Trophoblast cell (in vitro differentiated cells and primary cell): ENCODE measurements around the gene PLCB2.
A peak's percentile ranks its signal among the peaks of the same experiment; 100 is the strongest.

Experiments used
- DNase-seq, 2 donors: peaks; one replicate each; pipeline ENCODE4 v3.0.0-alpha.2; 2016
- H2AFZ ChIP-seq: 2 replicates; pipeline ENCODE4 v1.6.1; 2013; ENCODE audit warnings: low read length, moderate library complexity, mild to moderate bottlenecking; ENCODE audit not compliant: insufficient read depth, poor library complexity
- H2AK5ac ChIP-seq: 2 replicates; pipeline ENCODE4 v1.6.1; 2013; ENCODE audit warnings: mild to moderate bottlenecking, low read length
- H2BK120ac ChIP-seq: 2 replicates; pipeline ENCODE4 v1.6.1; 2013; ENCODE audit warnings: low read length, mild to moderate bottlenecking, moderate library complexity; ENCODE audit not compliant: insufficient read depth, poor library complexity
- H2BK12ac ChIP-seq: 2 replicates; pipeline ENCODE4 v1.6.1; 2013; ENCODE audit warnings: mild to moderate bottlenecking, low read length, moderate library complexity
- H2BK5ac ChIP-seq: 2 replicates; pipeline ENCODE4 v1.6.1; 2013; ENCODE audit warnings: low read length, low read depth, moderate library complexity, mild to moderate bottlenecking; ENCODE audit not compliant: poor library complexity
- H3K14ac ChIP-seq: 2 replicates; pipeline ENCODE4 v1.6.1; 2013; ENCODE audit warnings: mild to moderate bottlenecking, low read length
- H3K18ac ChIP-seq: 2 replicates; pipeline ENCODE4 v1.6.1; 2013; ENCODE audit warnings: mild to moderate bottlenecking, low read length
- H3K23ac ChIP-seq: 2 replicates; pipeline ENCODE4 v1.6.1; 2013; ENCODE audit warnings: low read length
- H3K27ac ChIP-seq: 2 replicates; pipeline ENCODE4 v1.5.1; 2013; ENCODE audit warnings: low read depth, mild to moderate bottlenecking, inconsistent platforms, low read length, moderate library complexity
- H3K27me3 ChIP-seq: 2 replicates; pipeline ENCODE4 v1.6.1; 2013; ENCODE audit warnings: inconsistent platforms, mild to moderate bottlenecking, low read length, moderate library complexity; ENCODE audit not compliant: insufficient read depth
- H3K36me3 ChIP-seq, 2 experiments: 1 replicate in 1 of 2; 2 replicates in 1 of 2; pipeline ENCODE4 v1.6.1; 2013; ENCODE audit warnings: low read length in 2 of 2, mild to moderate bottlenecking in 2 of 2, moderate library complexity in 1 of 2; ENCODE audit not compliant: insufficient read depth in 2 of 2, control insufficient read depth in 1 of 2
- H3K4ac ChIP-seq: 2 replicates; pipeline ENCODE4 v1.6.1; 2013; ENCODE audit warnings: low read depth, mild to moderate bottlenecking, low read length, moderate library complexity
- H3K4me1 ChIP-seq, 2 experiments: 1 replicate in 1 of 2; 2 replicates in 1 of 2; pipeline ENCODE4 v1.6.1; 2013; ENCODE audit warnings: low read length in 2 of 2, mild to moderate bottlenecking in 2 of 2, moderate library complexity in 1 of 2; ENCODE audit not compliant: insufficient read depth in 2 of 2, control insufficient read depth in 1 of 2
- H3K4me2 ChIP-seq: 2 replicates; pipeline ENCODE4 v1.6.1; 2013; ENCODE audit warnings: inconsistent platforms, mild to moderate bottlenecking, low read length, moderate library complexity
- H3K4me3 ChIP-seq: 2 replicates; pipeline ENCODE4 v1.5.1; 2013; ENCODE audit warnings: mild to moderate bottlenecking, low read depth, low read length, inconsistent platforms
- H3K79me1 ChIP-seq: one replicate; pipeline ENCODE4 v1.6.1; 2013; ENCODE audit warnings: low read length
- H3K79me2 ChIP-seq: 2 replicates; pipeline ENCODE4 v1.6.1; 2013; ENCODE audit warnings: low read length, mild to moderate bottlenecking; ENCODE audit not compliant: control insufficient read depth, insufficient read depth, poor library complexity
- H3K9ac ChIP-seq: 2 replicates; pipeline ENCODE4 v1.6.1; 2013; ENCODE audit warnings: mild to moderate bottlenecking, low read length
- H3K9me3 ChIP-seq: 2 replicates; pipeline ENCODE4 v1.6.1; 2013; ENCODE audit warnings: low read depth, mild to moderate bottlenecking, control low read depth, inconsistent platforms, low read length; ENCODE audit not compliant: insufficient read depth
- H4K12ac ChIP-seq: 2 replicates; pipeline ENCODE4 v1.6.1; 2013; ENCODE audit warnings: low read depth, mild to moderate bottlenecking, low read length, moderate library complexity
- H4K8ac ChIP-seq: 2 replicates; pipeline ENCODE4 v1.6.1; 2013; ENCODE audit warnings: low read depth, mild to moderate bottlenecking, low read length, moderate library complexity
- H4K91ac ChIP-seq: one replicate; pipeline ENCODE4 v1.6.1; 2013; ENCODE audit warnings: low read depth, mild to moderate bottlenecking, low read length, moderate library complexity
- WGBS: extraction: QIAGEN DNeasy Blood & Tissue Kit; methylation state at CpG from one replicate; pipeline ENCODE4 v1.1.7; 2013; ENCODE audit warnings: missing lambda C conversion rate; ENCODE audit not compliant: insufficient read length, insufficient coverage; ENCODE audit errors: extremely low coverage; 5-methylcytosine and 5-hydroxymethylcytosine counted together

PLCB2 gene

GRCh38 chr15:40259021-40259420 is 48.7 kb downstream of the PLCB2 start:
- peaks cover 24% of the 10 kb centered on the region for H3K79me1 ChIP-seq
- H2BK12ac ChIP-seq, result peak overlapping the region; percentile 74
- peak overlapping the region; percentile 47 for H3K18ac ChIP-seq
- no peak overlapping the region for H3K4me3 ChIP-seq
- peak overlapping the region; percentile 8 for H3K14ac ChIP-seq
- H3K79me2 ChIP-seq, result peaks cover 2% of the 10 kb centered on the region
- no peak overlapping the region for H3K9ac ChIP-seq
- peaks cover 39 to 41% of the 10 kb centered on the region in 2 experiments for H3K4me1 ChIP-seq
- H3K4me2 ChIP-seq, result no peak overlapping the region
- H3K36me3 ChIP-seq, result no peaks in the 10 kb centered on the region
- no peak overlapping the region for H3K23ac ChIP-seq
- no peak overlapping the region for H3K4ac ChIP-seq
- no peaks in the 10 kb centered on the region for H3K9me3 ChIP-seq
- H3K27ac ChIP-seq, result peak overlapping the region; percentile 88
- no CpG with 5 or more reads among the region's 7 CpGs for WGBS
- H2BK120ac ChIP-seq, result peak overlapping the region; percentile 36
- peak overlapping the region; percentile 82 for H4K91ac ChIP-seq
- H4K8ac ChIP-seq, result no peak overlapping the region
- no peak overlapping the region for H2AFZ ChIP-seq
- peak overlapping the region; percentile 11 for H2BK5ac ChIP-seq
- H4K12ac ChIP-seq, result no peak overlapping the region
- no peak for DNase-seq
- peak overlapping the region; percentile 40 for H2AK5ac ChIP-seq
- no peaks in the 10 kb centered on the region for H3K27me3 ChIP-seq

DNA sequence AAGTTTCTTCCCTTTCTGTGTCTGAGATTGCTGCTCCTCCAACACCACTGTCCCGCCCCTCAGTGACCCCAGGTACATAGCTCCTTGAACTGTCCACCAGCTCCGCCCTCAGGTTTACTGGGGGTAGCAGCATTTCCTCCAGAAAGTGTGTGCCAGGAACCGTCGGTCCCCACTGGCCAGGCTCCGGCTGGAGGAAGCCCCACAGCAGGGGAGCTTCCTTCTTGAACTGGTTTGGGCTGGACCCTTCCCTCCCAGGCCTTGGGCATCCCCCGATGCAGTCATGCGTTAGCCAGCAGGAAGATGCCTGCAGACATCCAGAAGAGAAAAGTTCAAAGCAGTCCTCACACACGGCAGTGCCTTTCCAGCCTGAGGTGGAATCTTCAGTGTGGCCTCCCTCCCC is 49.2 kb downstream of the PLCB2 start:
- H3K4me2 ChIP-seq, result no peak overlapping the region
- peaks cover 39 to 40% of the 10 kb centered on the region in 2 experiments for H3K4me1 ChIP-seq
- H4K12ac ChIP-seq, result peak overlapping the region; percentile 25
- peak overlapping the region; percentile 73 for H3K14ac ChIP-seq
- H2BK5ac ChIP-seq, result peak overlapping the region; percentile 73
- H3K27ac ChIP-seq, result peak overlapping the region; percentile 88
- H2AFZ ChIP-seq, result no peak overlapping the region
- H3K23ac ChIP-seq, result no peak overlapping the region
- no peaks in the 10 kb centered on the region for H3K36me3 ChIP-seq
- H4K91ac ChIP-seq, result peak overlapping the region; percentile 82
- peak; percentile 29 to 56 for DNase-seq
- peak overlapping the region; percentile 66 for H4K8ac ChIP-seq
- peaks cover 24% of the 10 kb centered on the region for H3K79me1 ChIP-seq
- no CpG with 5 or more reads among the region's 8 CpGs for WGBS
- H3K4me3 ChIP-seq, result no peak overlapping the region
- H3K79me2 ChIP-seq, result peaks cover 2% of the 10 kb centered on the region
- peak overlapping the region; percentile 40 for H2BK120ac ChIP-seq
- peak overlapping the region; percentile 75 for H2BK12ac ChIP-seq
- H2AK5ac ChIP-seq, result no peak overlapping the region
- no peak overlapping the region for H3K9ac ChIP-seq
- no peaks in the 10 kb centered on the region for H3K27me3 ChIP-seq
- peak overlapping the region; percentile 63 for H3K18ac ChIP-seq
- H3K4ac ChIP-seq, result no peak overlapping the region
- H3K9me3 ChIP-seq, result no peaks in the 10 kb centered on the region

- Histone ChIP-seq H2AK5ac (peak overlapping the region; percentile 67), H4K8ac (peak overlapping the region; percentile 66), H3K79me1 (peaks cover 27% of the 10 kb centered on the region), H3K27me3 (no peaks in the 10 kb centered on the region), H2BK12ac (peak overlapping the region; percentile 75), H3K79me2 (peaks cover 5% of the 10 kb centered on the region), H3K9ac (no peak overlapping the region), H3K4me3 (no peak overlapping the region), H3K9me3 (no peaks in the 10 kb centered on the region), H2AFZ (no peak overlapping the region), H2BK120ac (peak overlapping the region; percentile 50), H3K14ac (peak overlapping the region; percentile 52), H3K4me2 (peak overlapping the region; percentile 6), H3K18ac (peak overlapping the region; percentile 74), H3K23ac (no peak overlapping the region), H3K4me1 (peaks cover 39 to 40% of the 10 kb centered on the region in 2 experiments), H3K36me3 (no peaks in the 10 kb centered on the region), H4K91ac (peak overlapping the region; percentile 89), H3K27ac (peak overlapping the region; percentile 88), H2BK5ac (peak overlapping the region; percentile 73), H4K12ac (no peak overlapping the region), H3K4ac (no peak overlapping the region)
- no CpG with 5 or more reads among the region's 9 CpGs for WGBS
- peak; percentile 96 for DNase-seq
Measured at GRCh38 chr15:40257656-40258450, 49.9 kb downstream of the PLCB2 start.

- Histone ChIP-seq H2BK120ac (peak overlapping the region; percentile 81), H3K79me2 (peaks cover 9% of the 10 kb centered on the region), H3K27ac (peak overlapping the region; percentile 67), H4K91ac (peak overlapping the region; percentile 89), H2AFZ (no peak overlapping the region), H3K4me1 (peaks cover 48% of the 10 kb centered on the region in 2 experiments), H3K79me1 (peaks cover 31% of the 10 kb centered on the region), H3K27me3 (peaks cover 4% of the 10 kb centered on the region), H2AK5ac (peak overlapping the region; percentile 90), H3K4ac (peak overlapping the region; percentile 28), H3K4me3 (no peak overlapping the region), H2BK5ac (peak overlapping the region; percentile 44), H3K18ac (peak overlapping the region; percentile 74), H4K12ac (no peak overlapping the region), H2BK12ac (peak overlapping the region; percentile 63), H3K36me3 (no peaks in the 10 kb centered on the region), H4K8ac (peak overlapping the region; percentile 59), H3K9ac (no peak overlapping the region), H3K23ac (no peak overlapping the region), H3K4me2 (no peak overlapping the region), H3K9me3 (no peaks in the 10 kb centered on the region), H3K14ac (peak overlapping the region; percentile 52)
- no CpG with 5 or more reads among the region's 17 CpGs for WGBS
- DNase-seq, result peak; percentile 74 to 83
Measured at GRCh38 chr15:40256638-40257235, 51.0 kb downstream of the PLCB2 start.
